ENCODE measurements around the gene SPOCK1.

SPOCK1 gene

GRCh38 chr5:137308311-137308710, 190.8 kb downstream of the SPOCK1 start:
- no peak for DNase-seq (ENCODE audit: low read depth)
- no peak overlapping the region for H3K4me3 ChIP-seq (ENCODE audit: control insufficient read depth, low read depth, low read length)
- TF ChIP-seq CTCF (IDR thresholded peaks at IDR 0.05; ENCODE audit: control insufficient read depth, insufficient read depth, low read depth, low read length, missing control alignments): no peak

GRCh38 chr5:137306903-137307302, 192.2 kb downstream of the SPOCK1 start:
- DNase-seq (ENCODE audit: low read depth): no peak
- H3K4me3 ChIP-seq (ENCODE audit: control insufficient read depth, low read depth, low read length): no peak overlapping the region
- no peak for TF ChIP-seq CTCF (IDR thresholded peaks at IDR 0.05; ENCODE audit: control insufficient read depth, insufficient read depth, low read depth, low read length, missing control alignments)

- no peak overlapping the region for H3K4me3 ChIP-seq (ENCODE audit: control insufficient read depth, low read depth, low read length)
- TF ChIP-seq CTCF (IDR thresholded peaks at IDR 0.05; ENCODE audit: control insufficient read depth, insufficient read depth, low read depth, low read length, missing control alignments): no peak
- DNase-seq (ENCODE audit: low read depth): no peak
These were observed 193.0 kb downstream of the SPOCK1 start for GRCh38 chr5:137305971-137306602.

- DNase-seq (ENCODE audit: low read depth): no peak
- TF ChIP-seq CTCF (IDR thresholded peaks at IDR 0.05; ENCODE audit: control insufficient read depth, insufficient read depth, low read depth, low read length, missing control alignments): no peak
- no peak overlapping the region for H3K4me3 ChIP-seq (ENCODE audit: control insufficient read depth, low read depth, low read length)
These were observed 194.8 kb downstream of the SPOCK1 start for GRCh38 chr5:137304226-137304874.

- no peak for TF ChIP-seq CTCF (IDR thresholded peaks at IDR 0.05; ENCODE audit: control insufficient read depth, insufficient read depth, low read depth, low read length, missing control alignments)
- H3K4me3 ChIP-seq (ENCODE audit: control insufficient read depth, low read depth, low read length): no peak overlapping the region
- DNase-seq (ENCODE audit: low read depth): no peak
These were observed 195.6 kb downstream of the SPOCK1 start for GRCh38 chr5:137303509-137303908.

GRCh38 chr5:137300411-137301240, 198.5 kb downstream of the SPOCK1 start:
- H3K4me3 ChIP-seq (ENCODE audit: control insufficient read depth, low read depth, low read length): no peak overlapping the region
- no peak for DNase-seq (ENCODE audit: low read depth)
- no peak for TF ChIP-seq CTCF (IDR thresholded peaks at IDR 0.05; ENCODE audit: control insufficient read depth, insufficient read depth, low read depth, low read length, missing control alignments)
